ENCODE measurements around the gene TMEM14C.

Gene TMEM14C

GRCh38 chr6:10686901-10687300 is 36.0 kb upstream of the TMEM14C start:
- no peak overlapping the region for H3K4me2 ChIP-seq (ENCODE audit: low read depth, low read length)
- H2AFZ ChIP-seq (ENCODE audit: low read length), result no peak overlapping the region
- H3K79me2 ChIP-seq (ENCODE audit: low read length), result no peaks in the 10 kb centered on the region
- H3K36me3 ChIP-seq (replicated peaks; ENCODE audit: insufficient read depth, low read length), result no peaks in the 10 kb centered on the region
- no peak overlapping the region for H3K4me3 ChIP-seq (ENCODE audit: low read length)
- H4K20me1 ChIP-seq (ENCODE audit: insufficient read depth, low read length), result no peaks in the 10 kb centered on the region
- H3K4me1 ChIP-seq (ENCODE audit: low read length), result no peaks in the 10 kb centered on the region
- no peaks in the 10 kb centered on the region for H3K9me3 ChIP-seq (replicated peaks; ENCODE audit: insufficient read depth, low read length)
- TF ChIP-seq EZH2 (optimal IDR thresholded peaks at IDR 0.05; ENCODE audit: low read depth, low read length) (no peak), EZH2phosphoT487 (IDR thresholded peaks at IDR 0.05; ENCODE audit: low read length) (no peak), CTCF (IDR thresholded peaks at IDR 0.05; ENCODE audit: low read length) (no peak)
- H3F3A ChIP-seq (ENCODE audit: insufficient read depth, low read length), result no peaks in the 10 kb centered on the region
- H3K27me3 ChIP-seq (replicated peaks; ENCODE audit: insufficient read depth, low read length), result no peaks in the 10 kb centered on the region
- DNase-seq, result no peak
- H3K9me2 ChIP-seq (replicated peaks; ENCODE audit: insufficient read depth, low read length), result no peaks in the 10 kb centered on the region
- H3K9ac ChIP-seq (ENCODE audit: low read length), result no peak overlapping the region
- H3K27ac ChIP-seq (ENCODE audit: low read length), result no peak overlapping the region

- no peak for DNase-seq
- H4K20me1 ChIP-seq (ENCODE audit: insufficient read depth, low read length), result no peaks in the 10 kb centered on the region
- H3K4me1 ChIP-seq (ENCODE audit: low read length), result no peaks in the 10 kb centered on the region
- no peaks in the 10 kb centered on the region for H3K9me3 ChIP-seq (replicated peaks; ENCODE audit: insufficient read depth, low read length)
- H3K36me3 ChIP-seq (replicated peaks; ENCODE audit: insufficient read depth, low read length), result no peaks in the 10 kb centered on the region
- H3K27ac ChIP-seq (ENCODE audit: low read length), result no peak overlapping the region
- TF ChIP-seq CTCF (IDR thresholded peaks at IDR 0.05; ENCODE audit: low read length) (no peak), EZH2 (optimal IDR thresholded peaks at IDR 0.05; ENCODE audit: low read depth, low read length) (no peak), EZH2phosphoT487 (IDR thresholded peaks at IDR 0.05; ENCODE audit: low read length) (no peak)
- H2AFZ ChIP-seq (ENCODE audit: low read length), result no peak overlapping the region
- H3K79me2 ChIP-seq (ENCODE audit: low read length), result no peaks in the 10 kb centered on the region
- H3K9me2 ChIP-seq (replicated peaks; ENCODE audit: insufficient read depth, low read length), result no peaks in the 10 kb centered on the region
- no peaks in the 10 kb centered on the region for H3F3A ChIP-seq (ENCODE audit: insufficient read depth, low read length)
- no peaks in the 10 kb centered on the region for H3K27me3 ChIP-seq (replicated peaks; ENCODE audit: insufficient read depth, low read length)
- no peak overlapping the region for H3K9ac ChIP-seq (ENCODE audit: low read length)
- no peak overlapping the region for H3K4me2 ChIP-seq (ENCODE audit: low read depth, low read length)
- no peak overlapping the region for H3K4me3 ChIP-seq (ENCODE audit: low read length)
These were observed 35.3 kb upstream of the TMEM14C start for GRCh38 chr6:10687582-10687981.

- Histone ChIP-seq H3K27ac (ENCODE audit: low read length) (no peak overlapping the region), H3K4me3 (ENCODE audit: low read length) (no peak overlapping the region), H2AFZ (ENCODE audit: low read length) (no peak overlapping the region), H3K79me2 (ENCODE audit: low read length) (peaks cover 23% of the 10 kb centered on the region), H3K4me2 (ENCODE audit: low read depth, low read length) (no peak overlapping the region), H3K9me3 (replicated peaks; ENCODE audit: insufficient read depth, low read length) (no peaks in the 10 kb centered on the region), H3K4me1 (ENCODE audit: low read length) (peaks cover 1% of the 10 kb centered on the region; the same call in 1 of the 2 replicates), H3F3A (ENCODE audit: insufficient read depth, low read length) (peaks cover 6% of the 10 kb centered on the region; the same call in 1 of the 2 replicates), H3K9me2 (replicated peaks; ENCODE audit: insufficient read depth, low read length) (no peaks in the 10 kb centered on the region), H3K36me3 (replicated peaks; ENCODE audit: insufficient read depth, low read length) (no peaks in the 10 kb centered on the region), H3K9ac (ENCODE audit: low read length) (no peak overlapping the region), H4K20me1 (ENCODE audit: insufficient read depth, low read length) (no peaks in the 10 kb centered on the region), H3K27me3 (replicated peaks; ENCODE audit: insufficient read depth, low read length) (no peaks in the 10 kb centered on the region)
- DNase-seq, result no peak
- TF ChIP-seq EZH2phosphoT487 (IDR thresholded peaks at IDR 0.05; ENCODE audit: low read length) (no peak), EZH2 (optimal IDR thresholded peaks at IDR 0.05; ENCODE audit: low read depth, low read length) (no peak), CTCF (IDR thresholded peaks at IDR 0.05; ENCODE audit: low read length) (no peak)
These were observed 32.0 kb upstream of the TMEM14C start for GRCh38 chr6:10690651-10691445.
